Retinal pigment epithelial cell (primary cell): ENCODE data around the gene CACNB1.

Source experiments
- DNase-seq: peaks from one replicate; pipeline ENCODE4 v3.0.0-alpha.2; 2010; ENCODE audit warnings: low read depth
- H3K4me3 ChIP-seq: 2 replicates; pipeline ENCODE4 v1.5.1; 2011; ENCODE audit warnings: mild to moderate bottlenecking, low read length, control low read depth, moderate library complexity
- TF ChIP-seq, protein P1 (sequence below): conservative IDR thresholded peaks from 2 replicates; pipeline ENCODE4 v1.5.1; 2011; ENCODE audit warnings: low read depth, low read length, control low read depth, inconsistent platforms

CACNB1 gene

DNA sequence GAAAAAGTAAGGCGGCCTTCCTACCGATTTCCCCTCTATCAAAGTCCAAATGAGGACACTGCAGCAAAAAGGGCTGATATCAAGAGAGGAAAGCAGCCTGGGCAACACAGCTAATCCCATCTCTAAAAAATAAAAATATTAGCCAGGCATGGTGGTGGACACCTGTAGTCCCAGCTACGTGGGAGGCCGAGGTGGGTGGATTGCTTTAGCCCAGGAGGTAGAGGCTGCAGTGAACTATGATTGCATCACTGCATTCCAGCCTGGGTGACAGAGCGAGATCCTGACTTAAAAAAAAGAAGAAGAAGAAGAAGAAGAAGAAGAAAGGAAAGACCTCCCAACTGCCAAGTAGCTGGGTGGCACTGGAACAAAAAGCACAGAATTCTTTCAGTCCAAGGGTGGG is 14.4 kb downstream of the CACNB1 start:
- no peak for DNase-seq
- H3K4me3 ChIP-seq, result no peak overlapping the region
- TF ChIP-seq, protein P1, sequence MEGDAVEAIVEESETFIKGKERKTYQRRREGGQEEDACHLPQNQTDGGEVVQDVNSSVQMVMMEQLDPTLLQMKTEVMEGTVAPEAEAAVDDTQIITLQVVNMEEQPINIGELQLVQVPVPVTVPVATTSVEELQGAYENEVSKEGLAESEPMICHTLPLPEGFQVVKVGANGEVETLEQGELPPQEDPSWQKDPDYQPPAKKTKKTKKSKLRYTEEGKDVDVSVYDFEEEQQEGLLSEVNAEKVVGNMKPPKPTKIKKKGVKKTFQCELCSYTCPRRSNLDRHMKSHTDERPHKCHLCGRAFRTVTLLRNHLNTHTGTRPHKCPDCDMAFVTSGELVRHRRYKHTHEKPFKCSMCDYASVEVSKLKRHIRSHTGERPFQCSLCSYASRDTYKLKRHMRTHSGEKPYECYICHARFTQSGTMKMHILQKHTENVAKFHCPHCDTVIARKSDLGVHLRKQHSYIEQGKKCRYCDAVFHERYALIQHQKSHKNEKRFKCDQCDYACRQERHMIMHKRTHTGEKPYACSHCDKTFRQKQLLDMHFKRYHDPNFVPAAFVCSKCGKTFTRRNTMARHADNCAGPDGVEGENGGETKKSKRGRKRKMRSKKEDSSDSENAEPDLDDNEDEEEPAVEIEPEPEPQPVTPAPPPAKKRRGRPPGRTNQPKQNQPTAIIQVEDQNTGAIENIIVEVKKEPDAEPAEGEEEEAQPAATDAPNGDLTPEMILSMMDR, result no peak

DNA sequence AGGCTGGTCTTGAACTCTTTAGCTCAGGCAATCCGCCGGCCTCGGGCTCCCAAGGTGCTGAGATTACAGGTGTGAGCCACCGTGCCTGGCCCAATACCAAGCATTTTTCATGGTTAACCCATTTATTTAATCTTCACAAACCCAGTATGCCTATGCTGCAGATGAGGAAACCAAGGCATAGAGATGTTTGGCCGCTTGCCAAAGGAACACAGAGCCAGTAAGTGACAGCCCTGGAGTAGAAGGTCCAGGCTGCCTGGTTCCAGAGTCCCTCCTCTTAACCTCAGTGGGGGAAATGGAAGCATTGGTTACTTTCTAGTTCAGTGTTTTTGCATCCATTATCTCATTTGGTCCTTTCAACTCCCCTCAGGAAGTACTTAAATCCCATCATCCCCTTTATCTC is 16.2 kb downstream of the CACNB1 start:
- H3K4me3 ChIP-seq, result no peak overlapping the region
- no peak for DNase-seq
- TF ChIP-seq, protein P1, result no peak

DNA sequence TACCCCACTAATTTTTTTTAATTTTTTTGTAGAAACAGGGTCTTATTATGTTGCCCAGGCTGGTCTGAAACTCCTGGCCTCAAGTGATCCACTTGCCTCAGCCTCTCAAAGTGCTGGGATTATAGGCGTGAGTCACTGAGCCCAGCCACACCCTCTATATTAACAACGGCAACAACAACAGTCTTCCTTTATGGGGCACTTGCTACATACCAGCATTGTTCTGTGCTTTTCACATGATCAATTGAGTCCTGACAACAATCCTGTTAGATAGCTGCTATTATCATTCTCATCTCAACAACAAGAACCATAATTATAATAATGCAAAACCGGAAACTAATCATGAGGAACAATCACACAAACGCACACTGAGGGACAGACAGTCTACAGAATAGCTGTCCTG is 18.9 kb downstream of the CACNB1 start:
- TF ChIP-seq, protein P1, result no peak
- DNase-seq, result peak; percentile 55
- H3K4me3 ChIP-seq, result no peak overlapping the region

DNA sequence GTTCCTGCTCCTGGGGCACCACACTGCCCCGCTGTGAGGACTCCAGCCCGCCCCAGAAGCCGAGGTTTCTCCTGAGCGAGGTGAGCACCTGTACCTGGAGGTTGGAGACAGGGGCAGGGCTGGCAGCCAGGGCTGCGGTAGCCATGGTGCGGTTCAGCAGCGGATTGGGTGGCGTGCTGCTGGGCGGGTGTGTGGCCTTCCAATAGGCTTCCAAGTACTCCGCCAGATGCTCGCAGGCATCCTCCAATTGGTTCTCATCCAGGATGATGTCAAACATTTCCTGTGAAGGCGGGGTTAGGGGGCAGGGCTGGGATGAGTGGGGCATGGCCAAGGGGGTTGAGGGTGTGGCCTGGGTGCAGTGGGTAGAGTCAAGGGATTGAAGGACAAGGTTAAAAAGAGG is 20.2 kb downstream of the CACNB1 start:
- no peak overlapping the region for H3K4me3 ChIP-seq
- DNase-seq, result no peak
- TF ChIP-seq, protein P1, result no peak

DNA sequence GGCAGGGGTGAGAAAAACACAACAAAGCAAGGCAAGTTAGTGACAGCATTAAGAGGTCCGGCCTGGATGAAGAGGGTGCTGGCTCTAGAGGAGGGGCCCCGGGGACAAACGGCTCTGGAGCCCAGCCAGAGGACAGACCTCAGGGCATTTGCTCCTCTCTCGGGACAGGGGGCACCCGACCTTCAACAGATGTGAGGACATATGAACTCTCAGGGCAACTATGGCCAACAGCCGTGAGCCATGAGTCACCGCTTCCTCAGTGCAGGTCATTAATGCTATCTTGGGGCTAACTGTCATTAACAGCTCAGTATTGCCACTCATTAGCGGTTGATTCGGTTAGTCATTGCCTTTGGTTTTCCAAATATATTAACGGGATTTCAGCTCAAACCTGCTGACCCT is 21.8 kb downstream of the CACNB1 start:
- TF ChIP-seq, protein P1, result no peak
- H3K4me3 ChIP-seq, result no peak overlapping the region

DNA sequence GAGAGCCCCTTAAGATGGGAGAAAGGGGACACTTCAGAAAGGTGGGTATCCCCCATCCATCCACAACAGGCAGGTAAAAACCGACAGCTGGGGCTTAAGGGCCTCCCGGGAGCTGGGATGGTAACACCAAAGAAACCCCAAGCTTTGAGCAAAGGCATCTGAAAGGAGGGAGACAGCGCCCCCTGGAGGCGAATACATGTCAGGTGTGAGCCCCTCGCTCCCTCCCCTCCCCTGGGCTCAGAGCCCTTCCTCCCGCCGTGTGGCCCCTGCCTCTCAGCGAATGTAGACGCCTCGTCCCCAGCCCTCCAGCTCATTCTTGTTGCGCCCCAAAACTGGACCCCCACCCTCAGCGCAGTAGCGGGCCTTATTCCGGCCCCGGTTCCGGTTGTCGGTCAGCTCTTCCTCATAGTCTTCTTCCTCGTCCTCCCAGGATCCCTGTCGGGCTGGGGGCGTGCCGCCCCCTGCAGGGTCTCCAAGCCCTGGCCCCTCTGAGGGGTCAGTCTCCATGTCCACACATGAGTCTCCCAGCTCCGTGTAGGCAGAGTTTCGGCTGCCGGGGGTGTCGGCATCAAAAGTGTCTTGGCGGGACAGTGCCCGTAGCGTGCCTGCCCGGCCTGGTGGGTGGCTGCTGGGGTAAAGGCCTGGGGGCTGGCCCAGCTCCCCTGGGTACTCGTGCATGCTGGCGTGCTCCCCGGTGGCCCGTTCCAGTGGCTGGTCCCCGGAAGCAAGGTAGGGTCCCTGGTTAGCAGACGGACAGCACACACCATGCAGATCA is 22.4 kb downstream of the CACNB1 start:
- TF ChIP-seq, protein P1, result peak; percentile 87
- DNase-seq, result no peak
- no peak overlapping the region for H3K4me3 ChIP-seq

More for the DNA sequence above, 21.8 kb downstream of the CACNB1 start:
- no peak for DNase-seq
